IMR-90 (cell line): ENCODE results near the gene ANKRD40. TPM values are rescaled to one million over a fixed set of nuclear protein-coding genes. Genes with fewer than 3 reads are reported as not detected.

Experiments
- ATAC-seq: fragments of 200-7000 bp; cut with Tn5 transposase; 2 replicates; pipeline ENCODE4 v1.9.1; 2020; ENCODE audit warnings: low read depth, mild to moderate bottlenecking, moderate library complexity
- BruUV-seq: library from RNA; stranded (reverse); fragments of 400-500 nt; replicated peaks from 2 replicates; lab custom pipeline; 2021; lab: Mats Ljungman, UMichigan
- CTCF ChIA-PET: fragments of 300-600 bp; formaldehyde crosslinking; extraction: SDS; loops from one replicate; lab custom pipeline; 2021; ENCODE audit warnings: antibody characterized with exemption; lab: Yijun Ruan, JAX
- POLR2A ChIA-PET: fragments of 300-600 bp; sonication (Branson Sonifier 250); formaldehyde crosslinking; loops from one replicate; lab custom pipeline; 2022; ENCODE audit warnings: antibody characterized with exemption; ENCODE audit not compliant: unreplicated experiment; lab: Charles Lee
- DNase-seq: peaks from one replicate; pipeline ENCODE4 v3.0.0; 2013
- H2AFZ ChIP-seq: replicated peaks from 2 replicates; pipeline ENCODE3; 2013; ENCODE audit warnings: low read length, mild to moderate bottlenecking; ENCODE audit not compliant: poor library complexity
- H2AK5ac ChIP-seq: 2 replicates; pipeline ENCODE4 v1.6.1; 2013; ENCODE audit warnings: low read depth, low read length, inconsistent platforms
- H2AK9ac ChIP-seq: replicated peaks from 2 replicates; pipeline ENCODE3; 2013; ENCODE audit warnings: mild to moderate bottlenecking, low read depth, low read length, moderate library complexity; ENCODE audit not compliant: poor library complexity
- H2BK120ac ChIP-seq: 2 replicates; pipeline ENCODE4 v1.6.1; 2013; ENCODE audit warnings: low read depth, low read length, inconsistent platforms
- H2BK15ac ChIP-seq: 3 replicates; pipeline ENCODE4 v1.6.1; 2013; ENCODE audit warnings: low read depth, low read length, inconsistent platforms
- H2BK20ac ChIP-seq: 2 replicates; pipeline ENCODE4 v1.6.1; 2013; ENCODE audit warnings: low read depth, mild to moderate bottlenecking, inconsistent platforms, low read length, moderate library complexity
- H2BK5ac ChIP-seq: 2 replicates; pipeline ENCODE4 v1.6.1; 2013; ENCODE audit warnings: mild to moderate bottlenecking, low read depth, low read length, inconsistent platforms; ENCODE audit not compliant: poor library complexity, severe bottlenecking
- H3K14ac ChIP-seq: replicated peaks from 2 replicates; pipeline ENCODE4 v1.6.1; 2013; ENCODE audit warnings: low read depth, low read length, inconsistent platforms
- H3K18ac ChIP-seq: 2 replicates; pipeline ENCODE4 v1.6.1; 2013; ENCODE audit warnings: low read depth, low read length, control low read depth
- H3K23ac ChIP-seq: 2 replicates; pipeline ENCODE4 v1.6.1; 2013; ENCODE audit warnings: low read depth, low read length, inconsistent platforms
- H3K27ac ChIP-seq: 2 replicates; pipeline ENCODE4 v1.5.1; 2013; ENCODE audit warnings: mild to moderate bottlenecking, control low read depth, low read length; ENCODE audit not compliant: insufficient read depth
- H3K27me3 ChIP-seq: 2 replicates; pipeline ENCODE4 v1.6.1; 2013; ENCODE audit warnings: low read length; ENCODE audit not compliant: control insufficient read depth, insufficient read depth
- H3K36me3 ChIP-seq: 2 replicates; pipeline ENCODE4 v1.6.1; 2013; ENCODE audit warnings: low read length, mixed read lengths; ENCODE audit not compliant: control insufficient read depth, insufficient read depth
- H3K4ac ChIP-seq: 2 replicates; pipeline ENCODE4 v1.6.1; 2013; ENCODE audit warnings: low read depth, low read length, inconsistent platforms
- H3K4me1 ChIP-seq: 2 replicates; pipeline ENCODE4 v1.6.1; 2013; ENCODE audit warnings: low read length, mixed read lengths; ENCODE audit not compliant: control insufficient read depth, insufficient read depth
- H3K4me2 ChIP-seq: 2 replicates; pipeline ENCODE4 v1.6.1; 2013; ENCODE audit warnings: low read depth, mild to moderate bottlenecking, control low read depth, low read length, moderate library complexity
- H3K4me3 ChIP-seq: 2 replicates; pipeline ENCODE4 v1.5.1; 2013; ENCODE audit warnings: low read depth, mild to moderate bottlenecking, control low read depth, low read length, moderate library complexity; ENCODE audit not compliant: insufficient read depth
- H3K56ac ChIP-seq: 2 replicates; pipeline ENCODE4 v1.6.1; 2013; ENCODE audit warnings: low read length, inconsistent platforms; ENCODE audit not compliant: insufficient read depth; ENCODE audit errors: extremely low read depth
- H3K79me1 ChIP-seq, 2 experiments: 2 replicates each; pipeline ENCODE4 v1.6.1; 2013; ENCODE audit warnings: low read length in 2 of 2, inconsistent platforms in 1 of 2, low read depth in 1 of 2
- H3K9ac ChIP-seq: 2 replicates; pipeline ENCODE4 v1.6.1; 2013; ENCODE audit warnings: low read depth, low read length, control low read depth
- H3K9me1 ChIP-seq: 2 replicates; pipeline ENCODE4 v1.6.1; 2013; ENCODE audit warnings: low read length, inconsistent platforms; ENCODE audit not compliant: insufficient read depth
- H3K9me3 ChIP-seq: 2 replicates; pipeline ENCODE4 v1.6.1; 2013; ENCODE audit warnings: low read length; ENCODE audit not compliant: control insufficient read depth, insufficient read depth
- H4K20me1 ChIP-seq: 2 replicates; pipeline ENCODE4 v1.6.1; 2013; ENCODE audit warnings: low read length, inconsistent platforms; ENCODE audit not compliant: insufficient read depth
- H4K5ac ChIP-seq: 2 replicates; pipeline ENCODE4 v1.6.1; 2013; ENCODE audit warnings: mild to moderate bottlenecking, low read depth, low read length, control low read depth
- H4K8ac ChIP-seq, 2 experiments: 2 replicates each; pipeline ENCODE4 v1.6.1; 2013; ENCODE audit warnings: low read depth in 2 of 2, low read length in 2 of 2, control low read depth in 1 of 2, inconsistent platforms in 1 of 2
- H4K91ac ChIP-seq: 2 replicates; pipeline ENCODE4 v1.6.1; 2013; ENCODE audit warnings: low read depth, low read length, inconsistent platforms; ENCODE audit not compliant: insufficient read depth
- BHLHE40 ChIP-seq: fragments of 150-350 bp; IDR thresholded peaks from 2 replicates; pipeline ENCODE4 v1.6.1; 2016; ENCODE audit warnings: mild to moderate bottlenecking, low read depth, low read length
- MAZ ChIP-seq: IDR thresholded peaks from 2 replicates; pipeline ENCODE4 v1.6.1; 2012; ENCODE audit warnings: low read depth, mild to moderate bottlenecking, low read length, improper control_type of control experiment, moderate library complexity, borderline replicate concordance
- POLR2A ChIP-seq: IDR thresholded peaks from 2 replicates; pipeline ENCODE4 v1.6.1; 2012; ENCODE audit warnings: mild to moderate bottlenecking, low read depth, low read length
- RCOR1 ChIP-seq: IDR thresholded peaks from 2 replicates; pipeline ENCODE4 v1.6.1; 2012; ENCODE audit warnings: mild to moderate bottlenecking, low read length, improper control_type of control experiment; ENCODE audit not compliant: insufficient replicate concordance
- WGBS, 2 experiments: methylation state at CpG; one replicate each; pipeline versions ENCODE4 v1.1.5 to v1.1.7; 2013; ENCODE audit warnings: missing lambda C conversion rate in 2 of 2; ENCODE audit not compliant: insufficient read length in 1 of 2; ENCODE audit errors: extremely low coverage in 2 of 2; 5-methylcytosine and 5-hydroxymethylcytosine counted together
- dilution Hi-C: fragments of 300-500 bp; cut with HindIII; formaldehyde crosslinking; loops from one replicate; pipeline ENCODE4 v1.14.3; 2018; ENCODE audit warnings: low sequenced_read_pairs; ENCODE audit not compliant: unreplicated experiment
- in situ Hi-C: fragments of 300-500 bp; cut with MboI; formaldehyde crosslinking; loops from 3 replicates; pipeline ENCODE4 v1.14.3; 2019; ENCODE audit warnings: low sequenced_read_pairs, inconsistent platforms, mixed read lengths
- intact Hi-C: fragments of 100-400 bp; cut with micrococcal nuclease; formaldehyde crosslinking; loops from 2 replicates; pipeline ENCODE4 v1.10.0; 2022
- polyA plus RNA-seq, 3 experiments: library from polyadenylated mRNA; depleted of rRNA; stranded (reverse); fragments of >200 nt; gene quantifications; 2 replicates each; pipeline ENCODE4 v1.2.3, GENCODE V29; 2012; ENCODE audit warnings: low replicate concordance in 1 of 3
- total RNA-seq: library from RNA; depleted of rRNA; stranded (reverse); fragments of >200 nt; gene quantifications from 2 replicates; pipeline ENCODE4 v1.2.3, GENCODE V29; 2012
- TF ChIP-seq, protein P1 (sequence below): conservative IDR thresholded peaks from 2 replicates; pipeline ENCODE4 v1.5.1; 2012; ENCODE audit warnings: mild to moderate bottlenecking, low read depth, low read length, improper control_type of control experiment
- TF ChIP-seq, protein P2 (sequence below): fragments of 150-350 bp; IDR thresholded peaks from 2 replicates; pipeline ENCODE4 v1.6.1; 2016; ENCODE audit warnings: low read depth, mild to moderate bottlenecking, low read length, moderate library complexity, borderline replicate concordance

The ANKRD40 gene
- total and polyA plus RNA-seq, 2 of the 4 experiments (the other 2 are of a cell fraction), result 23.4 to 35.8 TPM

DNA sequence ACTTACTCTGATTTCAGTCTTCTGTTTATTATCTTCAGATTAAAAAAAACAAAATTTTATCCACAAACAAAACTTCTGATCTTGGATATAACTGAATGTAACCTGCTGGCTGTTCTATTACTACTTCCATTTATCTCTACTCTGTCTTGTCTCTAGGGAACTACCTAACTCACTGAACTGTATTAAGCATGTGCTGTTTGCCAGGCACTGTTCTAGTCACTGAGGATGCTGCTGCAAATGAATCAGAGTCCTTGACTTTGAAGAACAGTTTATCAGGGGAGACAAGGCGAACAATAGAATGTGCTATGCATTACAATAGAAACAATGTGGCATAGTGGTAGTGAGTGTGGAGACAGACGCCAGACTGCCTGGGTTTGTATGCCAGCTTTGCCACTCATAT is 2.3 kb upstream of the ANKRD40 start:
- no peak overlapping the region for H2BK15ac ChIP-seq
- POLR2A ChIA-PET, result no interaction called here
- TF ChIP-seq, protein P1, sequence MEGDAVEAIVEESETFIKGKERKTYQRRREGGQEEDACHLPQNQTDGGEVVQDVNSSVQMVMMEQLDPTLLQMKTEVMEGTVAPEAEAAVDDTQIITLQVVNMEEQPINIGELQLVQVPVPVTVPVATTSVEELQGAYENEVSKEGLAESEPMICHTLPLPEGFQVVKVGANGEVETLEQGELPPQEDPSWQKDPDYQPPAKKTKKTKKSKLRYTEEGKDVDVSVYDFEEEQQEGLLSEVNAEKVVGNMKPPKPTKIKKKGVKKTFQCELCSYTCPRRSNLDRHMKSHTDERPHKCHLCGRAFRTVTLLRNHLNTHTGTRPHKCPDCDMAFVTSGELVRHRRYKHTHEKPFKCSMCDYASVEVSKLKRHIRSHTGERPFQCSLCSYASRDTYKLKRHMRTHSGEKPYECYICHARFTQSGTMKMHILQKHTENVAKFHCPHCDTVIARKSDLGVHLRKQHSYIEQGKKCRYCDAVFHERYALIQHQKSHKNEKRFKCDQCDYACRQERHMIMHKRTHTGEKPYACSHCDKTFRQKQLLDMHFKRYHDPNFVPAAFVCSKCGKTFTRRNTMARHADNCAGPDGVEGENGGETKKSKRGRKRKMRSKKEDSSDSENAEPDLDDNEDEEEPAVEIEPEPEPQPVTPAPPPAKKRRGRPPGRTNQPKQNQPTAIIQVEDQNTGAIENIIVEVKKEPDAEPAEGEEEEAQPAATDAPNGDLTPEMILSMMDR, result no peak
- TF ChIP-seq MAZ, result no peak
- TF ChIP-seq POLR2A, result no peak
- TF ChIP-seq RCOR1, result no peak
- no peak for TF ChIP-seq BHLHE40
- TF ChIP-seq, protein P2, sequence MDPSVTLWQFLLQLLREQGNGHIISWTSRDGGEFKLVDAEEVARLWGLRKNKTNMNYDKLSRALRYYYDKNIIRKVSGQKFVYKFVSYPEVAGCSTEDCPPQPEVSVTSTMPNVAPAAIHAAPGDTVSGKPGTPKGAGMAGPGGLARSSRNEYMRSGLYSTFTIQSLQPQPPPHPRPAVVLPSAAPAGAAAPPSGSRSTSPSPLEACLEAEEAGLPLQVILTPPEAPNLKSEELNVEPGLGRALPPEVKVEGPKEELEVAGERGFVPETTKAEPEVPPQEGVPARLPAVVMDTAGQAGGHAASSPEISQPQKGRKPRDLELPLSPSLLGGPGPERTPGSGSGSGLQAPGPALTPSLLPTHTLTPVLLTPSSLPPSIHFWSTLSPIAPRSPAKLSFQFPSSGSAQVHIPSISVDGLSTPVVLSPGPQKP, result no peak
- no peak overlapping the region for H3K18ac ChIP-seq
- no peaks in the 10 kb centered on the region for H4K20me1 ChIP-seq
- no peak overlapping the region for H2BK20ac ChIP-seq
- 0 out of 2 replicates have a peak, but pooled peaks cover 6% of the 10 kb centered on the region for H3K9me1 ChIP-seq
- dilution Hi-C loops (no loop called here), intact Hi-C loops (no loop called here), in situ Hi-C loops (no loop called here)
- H3K4me2 ChIP-seq, result no peak overlapping the region
- no peak overlapping the region for H2AFZ ChIP-seq
- H3K14ac ChIP-seq, result no peak overlapping the region
- H2BK5ac ChIP-seq, result no peak overlapping the region
- H4K91ac ChIP-seq, result no peak overlapping the region
- no peak overlapping the region for H3K56ac ChIP-seq
- H2BK120ac ChIP-seq, result no peak overlapping the region
- no peak overlapping the region for H3K9ac ChIP-seq
- H3K27me3 ChIP-seq, result 0 out of 2 replicates have a peak, but pooled peaks cover 1% of the 10 kb centered on the region
- CTCF ChIA-PET, result no interaction called here
- no peak overlapping the region for H4K5ac ChIP-seq
- no peak overlapping the region for H3K27ac ChIP-seq
- no peak overlapping the region for H3K23ac ChIP-seq
- H2AK5ac ChIP-seq, result no peak overlapping the region
- H3K79me1 ChIP-seq, result peaks cover 8 to 33% of the 10 kb centered on the region in 2 experiments; a peak in 3 of 4 replicates
- ATAC-seq (no peak), DNase-seq (no peak)
- no peaks in the 10 kb centered on the region for H3K36me3 ChIP-seq
- peaks cover 7% of the 10 kb centered on the region for H3K4me1 ChIP-seq
- no CpG with 5 or more reads among the region's 2 CpGs for WGBS, 2 experiments
- H4K8ac ChIP-seq, result no peak overlapping the region
- H2AK9ac ChIP-seq, result no peak overlapping the region
- no peak overlapping the region; the same call in 1 of the 2 replicates for H3K4ac ChIP-seq
- no peak overlapping the region for H3K4me3 ChIP-seq
- no peaks in the 10 kb centered on the region for H3K9me3 ChIP-seq
- no TSS peak for BruUV-seq
